CD1c-positive myeloid dendritic cell (primary cell): Measurements from ENCODE around the gene PPP1R27.

Experiments
- DNase-seq: peaks from one replicate; pipeline ENCODE4 v3.0.0-alpha.2; 2016; ENCODE audit errors: extremely low spot score

Gene PPP1R27

GRCh38 chr17:81860756-81861568 lies 26.1 kb upstream of the PPP1R27 start:
- peak; percentile 100 for DNase-seq

DNA sequence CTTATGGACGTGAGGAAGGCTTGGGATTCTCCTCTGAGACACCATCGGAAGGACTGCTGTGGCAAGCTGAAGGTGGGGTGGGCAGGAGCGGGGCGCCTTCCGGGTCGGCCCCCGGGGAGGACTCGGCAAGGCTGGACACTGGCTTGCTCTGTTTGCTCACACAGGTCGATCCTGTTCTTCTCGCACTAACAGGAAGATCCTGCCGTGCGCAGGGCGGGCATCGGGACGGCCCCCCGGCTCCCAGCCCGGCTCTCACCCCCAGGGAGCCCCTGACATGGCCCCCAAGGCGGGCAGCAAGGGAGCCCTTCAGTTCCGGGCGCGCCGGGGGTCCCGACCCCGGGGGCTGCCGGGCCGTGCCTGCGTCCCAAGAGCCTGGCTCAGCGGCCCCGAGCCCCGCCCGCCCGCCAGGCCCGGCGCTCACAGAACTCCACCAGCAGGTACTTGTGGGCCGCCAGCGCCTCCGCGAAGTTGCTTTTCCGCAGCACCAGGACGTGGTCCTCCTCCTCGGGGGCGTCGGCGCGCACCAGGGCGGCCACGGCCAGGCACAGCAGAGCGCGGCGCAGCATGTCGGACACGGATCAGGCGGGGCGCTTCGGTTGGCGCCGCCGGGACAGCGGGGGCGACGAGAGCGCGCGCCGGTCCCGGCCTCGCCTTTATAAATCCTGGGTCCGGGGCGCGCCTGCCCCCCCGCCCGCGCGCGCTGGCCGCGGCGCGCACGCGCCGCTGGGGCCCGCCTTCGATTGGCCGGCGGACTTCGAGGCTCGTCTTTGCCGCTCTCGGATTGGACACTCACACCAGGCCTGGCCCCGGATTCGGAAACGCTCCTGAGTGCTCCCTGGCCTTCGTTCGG lies 25.3 kb upstream of the PPP1R27 start, which contains the start of gene P4HB:
TSS of gene P4HB (minus strand) at position 630 of the 850 bp plus-strand sequence. CDS start at position 566, 64 bp downstream.
- DNase-seq, result no peak

GRCh38 chr17:81858967-81859905 lies 24.4 kb upstream of the PPP1R27 start:
- DNase-seq, result peak; percentile 28

DNA sequence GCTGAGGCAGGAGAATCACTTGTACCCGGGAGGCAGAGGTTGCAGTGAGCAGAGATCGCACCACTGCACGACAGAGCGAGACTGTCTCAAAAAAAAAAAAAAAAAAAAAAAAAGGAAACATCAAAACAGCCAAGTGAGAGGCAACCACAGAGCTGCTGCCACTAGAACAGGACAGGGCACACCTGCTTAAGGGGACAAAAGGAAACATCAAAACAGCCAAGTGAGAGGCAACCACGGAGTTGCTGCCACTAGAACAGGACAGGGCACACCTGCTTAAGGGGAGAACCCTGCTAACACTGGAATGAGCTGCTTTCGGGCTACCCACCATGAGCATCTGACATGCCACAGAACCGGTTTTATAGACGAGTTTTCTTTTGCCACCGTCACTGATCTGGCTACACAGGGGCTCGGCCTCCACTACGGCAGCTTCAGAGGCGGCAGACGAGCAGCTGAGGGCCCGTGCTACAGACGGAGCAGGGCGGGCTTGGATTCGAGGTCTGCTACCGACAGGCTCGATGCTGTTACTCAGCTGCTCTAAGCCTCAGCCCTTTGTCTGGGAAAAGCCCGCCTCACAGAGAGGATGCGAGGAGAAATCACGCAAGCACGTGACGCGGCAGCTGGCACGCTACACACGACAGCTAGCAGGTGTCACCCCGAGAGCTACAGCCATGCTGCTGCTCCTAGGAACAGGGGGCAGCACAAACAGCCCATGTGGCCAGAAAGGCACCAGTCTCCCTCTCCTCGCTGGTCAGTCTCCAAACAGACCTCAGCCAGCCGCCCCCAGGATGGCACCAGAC lies 23.5 kb upstream of the PPP1R27 start:
- no peak for DNase-seq

DNA sequence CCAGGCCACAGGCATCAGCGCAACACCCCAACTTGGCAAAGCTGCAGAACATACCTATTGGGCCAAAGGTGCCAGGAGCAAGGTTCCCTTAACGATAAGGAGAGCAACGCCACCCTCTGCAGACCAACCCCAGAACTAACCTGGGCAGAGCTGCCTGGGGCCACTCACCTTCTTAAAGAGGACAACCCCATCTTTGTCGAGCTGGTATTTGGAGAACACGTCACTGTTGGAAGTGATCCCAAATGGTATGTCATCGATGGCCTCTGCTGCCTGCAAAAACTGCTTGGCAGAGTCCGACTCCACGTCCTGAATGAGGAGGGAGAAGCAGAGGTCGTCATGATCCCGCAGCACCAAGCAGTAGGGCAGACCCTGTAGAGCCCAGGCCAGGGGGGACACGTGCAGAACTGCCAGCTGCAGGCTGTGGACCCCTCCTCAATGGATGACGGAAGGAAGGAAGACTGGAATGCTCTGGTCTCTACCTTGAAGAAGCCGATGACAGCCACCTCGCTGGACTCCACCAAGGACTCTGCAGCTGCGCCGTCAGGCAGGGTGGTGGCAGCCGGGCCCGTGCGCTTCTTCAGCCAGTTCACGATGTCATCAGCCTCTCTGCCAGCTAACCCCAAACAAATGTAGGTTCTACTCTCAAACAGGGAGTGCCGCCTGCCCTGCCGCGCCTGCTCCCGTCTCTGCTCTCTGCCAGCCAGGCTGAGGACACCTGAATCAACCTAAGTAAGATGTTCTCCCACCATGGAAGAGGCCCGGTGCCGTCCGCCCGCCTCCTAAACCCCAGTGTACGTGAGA lies 20.3 kb upstream of the PPP1R27 start:
- no peak for DNase-seq

GRCh38 chr17:81852237-81852636 lies 17.4 kb upstream of the PPP1R27 start:
- no peak for DNase-seq

- no peak for DNase-seq
Measured at GRCh38 chr17:81851423-81851822, 16.6 kb upstream of the PPP1R27 start.

DNA sequence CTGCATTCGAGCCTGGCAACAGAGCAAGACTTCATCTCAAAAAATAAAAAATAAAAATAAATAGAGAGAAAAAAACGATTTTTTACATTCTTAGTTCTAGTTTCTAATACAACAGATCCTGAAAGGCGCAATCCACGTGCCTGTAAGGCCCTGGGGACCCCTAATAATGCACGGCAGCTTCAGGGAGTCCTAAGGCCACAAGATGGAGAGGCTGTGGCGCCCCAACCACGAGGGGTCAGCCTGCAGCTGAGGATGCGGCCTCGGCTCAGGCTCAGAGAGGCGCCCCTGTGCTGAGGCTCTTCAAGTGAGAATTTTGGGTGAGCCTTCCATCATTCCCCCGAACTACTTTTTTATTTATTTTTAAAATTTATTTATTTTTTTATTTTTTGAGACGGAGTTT lies 14.6 kb upstream of the PPP1R27 start:
- DNase-seq, result no peak

GRCh38 chr17:81846743-81847689 lies 12.2 kb upstream of the PPP1R27 start:
- no peak for DNase-seq

GRCh38 chr17:81845881-81846742 lies 11.3 kb upstream of the PPP1R27 start:
- no peak for DNase-seq

DNA sequence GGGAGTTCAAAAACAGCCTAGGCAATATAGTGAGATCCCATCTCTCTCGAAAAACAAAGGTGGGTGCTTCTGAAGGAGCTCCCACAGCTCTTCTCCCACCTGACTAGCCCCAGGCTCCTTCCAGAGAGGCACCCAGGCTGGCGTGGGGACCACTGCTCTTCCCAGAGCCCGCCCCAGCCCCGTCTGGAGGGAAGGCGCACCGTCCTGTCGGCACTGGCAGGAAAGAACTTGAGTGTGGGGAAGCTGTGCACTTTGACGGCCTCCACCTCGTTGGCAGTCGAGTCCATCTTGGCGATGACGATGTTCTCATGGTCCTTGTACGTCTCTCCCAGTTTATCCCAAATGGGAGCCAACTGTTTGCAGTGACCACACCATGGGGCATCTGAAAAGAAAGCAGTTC lies 10.5 kb upstream of the PPP1R27 start:
- no peak for DNase-seq

DNA sequence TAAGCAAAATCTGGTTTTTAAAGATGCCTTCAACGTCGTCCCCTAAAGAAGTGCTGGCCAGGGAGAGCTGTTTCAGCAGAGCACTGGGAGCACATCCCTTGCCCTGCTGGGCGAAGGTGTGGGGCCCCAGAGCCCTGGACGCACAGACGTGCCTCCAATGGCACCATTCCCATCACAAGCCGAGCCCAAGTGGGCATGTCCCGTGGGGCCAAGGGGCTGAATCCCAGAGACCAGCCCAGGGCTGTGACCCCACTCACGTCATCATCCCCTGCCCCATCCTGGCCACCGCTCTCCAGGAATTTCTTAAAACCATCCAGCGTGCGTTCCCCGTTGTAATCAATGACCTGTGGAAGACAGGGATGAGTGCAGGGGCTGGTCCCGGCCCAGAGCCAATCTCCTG lies 10.0 kb upstream of the PPP1R27 start:
- no peak for DNase-seq

- no peak for DNase-seq
Measured at GRCh38 chr17:81844327-81844851, 9.5 kb upstream of the PPP1R27 start.

DNA sequence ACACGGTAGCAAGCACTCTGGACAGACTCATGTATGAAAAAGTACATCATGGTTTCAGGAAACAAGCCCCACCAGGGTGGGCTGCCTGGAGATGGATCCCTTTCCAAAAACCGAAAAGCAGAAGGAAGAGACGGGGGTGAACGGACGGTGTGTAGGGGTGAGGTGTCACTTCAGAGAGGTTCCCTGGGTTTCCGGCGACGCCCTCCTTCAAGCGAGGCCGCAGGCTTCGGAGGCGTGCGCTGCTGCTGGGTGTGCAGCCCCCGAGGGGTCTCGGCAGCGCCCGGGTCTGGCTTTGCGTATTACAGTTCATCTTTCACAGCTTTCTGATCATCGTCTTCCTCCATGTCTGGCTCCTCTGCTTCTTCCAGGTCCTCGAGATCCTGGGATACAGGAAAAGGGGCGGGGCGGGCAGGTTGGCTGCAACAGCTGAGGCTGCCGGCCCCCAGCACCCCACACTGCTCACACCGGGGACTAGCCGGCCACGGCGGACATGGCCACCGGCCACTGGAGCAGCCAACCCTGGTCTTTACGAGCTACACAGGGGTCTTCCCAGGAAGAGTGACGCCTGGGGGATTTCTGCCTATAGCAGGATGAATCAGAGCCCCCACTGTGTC lies 9.0 kb upstream of the PPP1R27 start:
- no peak for DNase-seq

GRCh38 chr17:81842725-81843504 lies 8.1 kb upstream of the PPP1R27 start:
- DNase-seq, result no peak

GRCh38 chr17:81842378-81842724 lies 7.5 kb upstream of the PPP1R27 start:
- DNase-seq, result no peak

- DNase-seq, result no peak
Measured at GRCh38 chr17:81841866-81842265, 7.0 kb upstream of the PPP1R27 start.
